MCF 10A (cell line): Measurements from ENCODE around the gene PLK1. TPM values are rescaled to one million over a fixed set of nuclear protein-coding genes. Genes with fewer than 3 reads are reported as not detected.

ENCODE experiments used
- BruUV-seq: library from RNA; stranded (reverse); fragments of 400-500 nt; replicated peaks from 2 replicates; lab custom pipeline; 2021; lab: Mats Ljungman, UMichigan
- CTCF ChIA-PET: fragments of 300-600 bp; sonication (Branson Sonifier 250); formaldehyde crosslinking; extraction: SDS; loops from one replicate; lab custom pipeline; 2021; ENCODE audit warnings: antibody characterized with exemption, inconsistent platforms; lab: Yijun Ruan, JAX
- POLR2A ChIA-PET: fragments of 300-600, 350-650 bp; sonication (Branson Sonifier 250); formaldehyde crosslinking; extraction: SDS; loops from one replicate; lab custom pipeline; 2020; ENCODE audit warnings: antibody characterized with exemption, inconsistent platforms; lab: Yijun Ruan, JAX
- DNase-seq: peaks from one replicate; pipeline ENCODE4 v3.0.0-alpha.2; 2018; ENCODE audit not compliant: unreplicated experiment
- H3K27ac Mint-ChIP-seq: one replicate; pipeline ENCODE4 v1.8.0; 2022; ENCODE audit warnings: mild to moderate bottlenecking, low read depth, mixed read lengths; ENCODE audit not compliant: unreplicated experiment
- H3K27me3 Mint-ChIP-seq: one replicate; pipeline ENCODE4 v1.8.0; 2022; ENCODE audit warnings: mixed read lengths; ENCODE audit not compliant: insufficient read depth, unreplicated experiment
- H3K36me3 Mint-ChIP-seq: one replicate; pipeline ENCODE4 v1.8.0; 2022; ENCODE audit warnings: mild to moderate bottlenecking, moderate library complexity, mixed read lengths; ENCODE audit not compliant: insufficient read depth, unreplicated experiment
- H3K4me1 Mint-ChIP-seq: one replicate; pipeline ENCODE4 v1.8.0; 2022; ENCODE audit warnings: mixed read lengths; ENCODE audit not compliant: insufficient read depth, unreplicated experiment
- H3K4me3 Mint-ChIP-seq: one replicate; pipeline ENCODE4 v1.8.0; 2022; ENCODE audit warnings: mild to moderate bottlenecking, moderate library complexity, mixed read lengths; ENCODE audit not compliant: unreplicated experiment
- H3K9me3 Mint-ChIP-seq: one replicate; pipeline ENCODE4 v1.8.0; 2022; ENCODE audit warnings: mixed read lengths; ENCODE audit not compliant: unreplicated experiment
- intact Hi-C: fragments of 100-400 bp; cut with micrococcal nuclease; formaldehyde crosslinking; loops from 2 replicates; pipeline ENCODE4 v1.14.1; 2022
- total RNA-seq: library from RNA; stranded (reverse); gene quantifications from 2 replicates; pipeline ENCODE4 v1.2.3, GENCODE V29; 2022
- TF ChIP-seq, protein P1 (sequence below): fragments of 200-600 bp; IDR thresholded peaks from one replicate; pipeline ENCODE4 v1.8.0; 2022; ENCODE audit warnings: antibody characterized with exemption, mild to moderate bottlenecking; ENCODE audit not compliant: unreplicated experiment

Gene PLK1
- total RNA-seq, 1 experiment from 2014 or later = 74.8 TPM

DNA sequence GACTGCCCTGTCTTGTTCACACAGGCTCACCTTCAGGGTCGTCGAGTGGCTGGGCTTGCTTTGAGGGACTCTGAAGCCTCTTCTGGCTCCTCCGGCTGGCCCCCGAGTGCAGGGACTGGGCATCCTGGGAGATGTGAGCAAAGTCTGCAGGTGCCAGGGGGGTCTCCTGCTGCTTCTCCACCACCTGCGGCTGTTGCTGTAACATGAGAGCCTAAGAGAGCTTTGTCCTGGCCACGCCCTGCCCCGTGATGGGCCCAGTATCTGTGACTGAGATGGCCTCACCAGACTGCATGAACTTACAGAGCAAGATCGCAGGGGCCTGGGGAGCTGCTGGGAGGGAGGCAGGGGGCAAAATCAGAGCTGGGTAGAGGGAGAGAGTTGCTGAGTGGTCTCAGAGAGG, 21.8 kb downstream of the PLK1 start:
- POLR2A ChIA-PET = interaction anchor here (0.7 kb wide), 1 partner anchor 310 kb away, joined by 3 read pairs; no protein-coding TSS in a partner anchor
- intact Hi-C loops = no loop called here
- Mint-ChIP-seq H3K27ac (no peak overlapping the region), H3K9me3 (peaks cover 8% of the 10 kb centered on the region), H3K4me3 (no peak overlapping the region), H3K4me1 (no peaks in the 10 kb centered on the region), H3K27me3 (peaks cover 16% of the 10 kb centered on the region), H3K36me3 (no peaks in the 10 kb centered on the region)
- no peak for DNase-seq
- CTCF ChIA-PET = interaction anchor here (1.3 to 1.8 kb wide), 2 partner anchors 22 to 32 kb away, joined by 6 to 12 read pairs; partner anchors contain the start of gene PLK1
- TF ChIP-seq, protein P1, sequence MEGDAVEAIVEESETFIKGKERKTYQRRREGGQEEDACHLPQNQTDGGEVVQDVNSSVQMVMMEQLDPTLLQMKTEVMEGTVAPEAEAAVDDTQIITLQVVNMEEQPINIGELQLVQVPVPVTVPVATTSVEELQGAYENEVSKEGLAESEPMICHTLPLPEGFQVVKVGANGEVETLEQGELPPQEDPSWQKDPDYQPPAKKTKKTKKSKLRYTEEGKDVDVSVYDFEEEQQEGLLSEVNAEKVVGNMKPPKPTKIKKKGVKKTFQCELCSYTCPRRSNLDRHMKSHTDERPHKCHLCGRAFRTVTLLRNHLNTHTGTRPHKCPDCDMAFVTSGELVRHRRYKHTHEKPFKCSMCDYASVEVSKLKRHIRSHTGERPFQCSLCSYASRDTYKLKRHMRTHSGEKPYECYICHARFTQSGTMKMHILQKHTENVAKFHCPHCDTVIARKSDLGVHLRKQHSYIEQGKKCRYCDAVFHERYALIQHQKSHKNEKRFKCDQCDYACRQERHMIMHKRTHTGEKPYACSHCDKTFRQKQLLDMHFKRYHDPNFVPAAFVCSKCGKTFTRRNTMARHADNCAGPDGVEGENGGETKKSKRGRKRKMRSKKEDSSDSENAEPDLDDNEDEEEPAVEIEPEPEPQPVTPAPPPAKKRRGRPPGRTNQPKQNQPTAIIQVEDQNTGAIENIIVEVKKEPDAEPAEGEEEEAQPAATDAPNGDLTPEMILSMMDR = no peak
- no TSS peak for BruUV-seq

DNA sequence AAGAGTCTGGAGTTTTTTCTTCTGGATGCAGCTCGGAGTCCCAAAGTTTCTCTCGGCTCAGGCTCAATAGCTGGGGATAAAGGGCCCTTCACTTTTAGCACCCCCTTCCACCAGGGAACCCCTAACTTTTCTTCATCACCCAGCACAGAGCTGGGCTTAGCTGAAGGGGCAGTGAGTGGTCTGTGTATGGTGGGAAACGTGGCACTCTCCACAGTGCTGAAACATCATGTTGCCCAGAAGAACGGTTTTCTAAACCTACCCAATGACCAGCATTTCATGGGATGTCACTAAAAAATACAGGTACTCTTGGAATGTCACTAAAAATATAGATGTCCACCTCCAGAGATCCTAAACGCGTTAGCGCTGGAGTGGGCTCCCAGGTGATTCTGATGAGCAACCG, 22.4 kb downstream of the PLK1 start:
- CTCF ChIA-PET = interaction anchor here (0.5 to 1.8 kb wide), 4 partner anchors 22 to 162 kb away, joined by 3 to 12 read pairs (median 4); partner anchors contain the start of gene PLK1

DNA sequence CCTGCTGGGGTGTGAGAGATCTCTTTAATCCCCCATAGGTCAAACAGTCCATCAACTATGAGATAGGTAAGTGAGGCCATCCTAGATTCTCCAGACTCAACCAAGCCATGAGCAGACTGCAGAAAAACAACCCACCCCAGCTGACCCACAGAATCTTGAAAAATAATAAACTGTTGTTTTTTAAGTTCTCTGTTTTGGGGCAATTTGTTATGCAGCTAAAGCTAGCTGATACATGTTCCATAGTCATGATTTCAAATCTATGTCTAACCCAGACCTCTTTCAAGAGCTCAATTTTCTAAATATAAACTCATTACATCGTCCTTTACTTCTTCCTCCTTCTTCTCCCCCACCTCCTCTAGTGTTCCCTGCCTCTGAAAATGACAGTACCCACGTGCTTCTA, 24.3 kb downstream of the PLK1 start:
- DNase-seq = no peak
- ChIA-PET POLR2A (no interaction called here), CTCF (no interaction called here)
- intact Hi-C loops = no loop called here
- no peak overlapping the region for H3K27ac Mint-ChIP-seq
- TF ChIP-seq, protein P1 = no peak
- peaks cover 16% of the 10 kb centered on the region for H3K27me3 Mint-ChIP-seq
- BruUV-seq = no TSS peak
- no peaks in the 10 kb centered on the region for H3K36me3 Mint-ChIP-seq
- H3K9me3 Mint-ChIP-seq = peaks cover 8% of the 10 kb centered on the region
- H3K4me3 Mint-ChIP-seq = no peak overlapping the region
- no peaks in the 10 kb centered on the region for H3K4me1 Mint-ChIP-seq

More for the DNA sequence above, 22.4 kb downstream of the PLK1 start:
- H3K4me3 Mint-ChIP-seq = no peak overlapping the region
- H3K27ac Mint-ChIP-seq = no peak overlapping the region
- H3K27me3 Mint-ChIP-seq = peaks cover 16% of the 10 kb centered on the region
- POLR2A ChIA-PET = interaction anchor here (0.7 kb wide), 2 partner anchors 32 to 1661 kb away, joined by 3 read pairs; no protein-coding TSS in a partner anchor
- no TSS peak for BruUV-seq
- intact Hi-C loops = no loop called here
- DNase-seq = no peak
- TF ChIP-seq, protein P1 = no peak
- H3K36me3 Mint-ChIP-seq = no peaks in the 10 kb centered on the region
- H3K9me3 Mint-ChIP-seq = peaks cover 8% of the 10 kb centered on the region
- H3K4me1 Mint-ChIP-seq = no peaks in the 10 kb centered on the region

DNA sequence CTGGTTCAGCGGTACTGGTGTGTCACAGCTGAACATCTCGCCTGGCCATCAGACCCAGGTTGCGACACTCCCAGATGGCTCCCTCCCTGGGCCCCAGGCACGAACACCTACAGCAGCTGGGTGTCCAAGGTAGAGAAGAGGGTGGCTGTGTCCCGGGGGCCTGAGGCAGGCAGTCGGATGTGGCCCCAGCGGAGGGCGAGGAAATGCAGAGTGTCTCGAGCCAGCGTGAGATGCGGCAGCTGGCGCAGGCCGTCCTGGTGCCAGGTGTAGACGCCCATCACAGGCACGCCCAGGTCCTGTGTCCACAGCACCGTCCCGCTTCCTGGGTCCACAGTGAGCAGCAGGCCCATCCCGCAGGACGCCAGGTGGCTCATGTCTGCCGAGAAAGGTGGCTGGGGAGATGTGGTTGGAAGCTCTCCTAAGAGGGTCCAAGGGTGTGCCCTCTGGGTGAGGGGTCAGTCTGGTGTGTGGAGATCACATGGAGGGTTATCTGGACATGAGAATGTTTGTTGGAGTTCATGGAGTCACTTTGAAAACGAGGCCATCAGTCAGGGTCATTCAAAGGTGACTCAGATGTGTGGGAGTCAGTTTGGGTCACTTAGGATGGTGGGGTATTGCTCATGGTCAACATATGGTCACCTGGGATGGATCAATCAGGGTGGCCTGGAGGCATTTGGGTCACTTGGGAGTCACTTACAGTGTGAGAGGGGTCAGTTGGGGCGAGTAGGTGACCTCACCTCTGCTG, 26.3 kb downstream of the PLK1 start:
- peaks cover 27% of the 10 kb centered on the region for H3K27me3 Mint-ChIP-seq
- H3K27ac Mint-ChIP-seq = no peak overlapping the region
- H3K4me3 Mint-ChIP-seq = no peak overlapping the region
- DNase-seq = no peak
- H3K36me3 Mint-ChIP-seq = no peaks in the 10 kb centered on the region
- intact Hi-C loops = no loop called here
- no TSS peak for BruUV-seq
- POLR2A ChIA-PET = no interaction called here
- CTCF ChIA-PET = interaction anchor here (0.5 kb wide), 1 partner anchor 27 kb away, joined by 4 read pairs; no protein-coding TSS in a partner anchor
- TF ChIP-seq, protein P1 = no peak
- H3K4me1 Mint-ChIP-seq = no peaks in the 10 kb centered on the region
- H3K9me3 Mint-ChIP-seq = peaks cover 8% of the 10 kb centered on the region
